GM23248 (cell line): ENCODE results near the gene PALM3.
"Not testable (repeated sequence)": the region's sequence is repeated elsewhere in the genome, so short reads cannot be mapped to it uniquely, and the experiment has no call there.

Experiments
- EZH2 ChIP-seq: fragments of 200-600 bp; sonication (generic); IDR thresholded peaks from 2 replicates; pipeline ENCODE4 v1.6.1; 2018; ENCODE audit warnings: antibody characterized with exemption, mild to moderate bottlenecking; ENCODE audit not compliant: insufficient read depth, poor library complexity, severe bottlenecking
- EZH2phosphoT487 ChIP-seq: fragments of 200-600 bp; sonication (generic); IDR thresholded peaks from 2 replicates; pipeline ENCODE4 v1.6.1; 2018; ENCODE audit warnings: antibody characterized with exemption, moderate library complexity, mild to moderate bottlenecking, low read depth; ENCODE audit not compliant: insufficient read depth

DNA sequence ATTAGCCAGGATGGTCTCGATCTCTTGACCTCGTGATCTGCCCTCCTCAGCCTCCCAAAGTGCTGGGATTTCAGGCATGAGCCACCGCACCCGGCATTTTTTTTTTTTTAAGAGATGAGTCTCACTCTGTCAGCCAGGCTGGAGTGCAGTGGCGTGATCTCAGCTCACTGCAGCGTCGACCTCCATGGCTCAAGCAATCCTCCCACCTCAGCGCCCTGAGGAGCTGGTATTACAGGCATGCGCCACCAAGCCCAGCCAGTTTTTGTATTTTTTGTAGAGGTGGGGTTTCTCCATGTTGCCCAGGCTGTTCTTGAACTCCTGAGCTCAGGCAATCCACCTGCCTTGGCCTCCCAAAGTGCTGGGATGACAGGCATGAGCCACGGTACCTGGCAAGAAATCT is 14.0 kb downstream of the PALM3 start:
- not testable (repeated sequence) for TF ChIP-seq EZH2, EZH2phosphoT487
